HG02642 (cell line): ENCODE results near the gene EXOC3L2.

Experiments used
- ATAC-seq: cut with Tn5 transposase; IDR thresholded peaks from one replicate; pipeline ENCODE4 v1.9.1; 2021; ENCODE audit warnings: mild to moderate bottlenecking; ENCODE audit not compliant: unreplicated experiment, poor library complexity

Gene EXOC3L2

GRCh38 chr19:45164577-45165335 is 80.5 kb downstream of the EXOC3L2 start:
- ATAC-seq: peak; percentile 70

GRCh38 chr19:45163751-45164460 is 81.3 kb downstream of the EXOC3L2 start:
- no peak for ATAC-seq

DNA sequence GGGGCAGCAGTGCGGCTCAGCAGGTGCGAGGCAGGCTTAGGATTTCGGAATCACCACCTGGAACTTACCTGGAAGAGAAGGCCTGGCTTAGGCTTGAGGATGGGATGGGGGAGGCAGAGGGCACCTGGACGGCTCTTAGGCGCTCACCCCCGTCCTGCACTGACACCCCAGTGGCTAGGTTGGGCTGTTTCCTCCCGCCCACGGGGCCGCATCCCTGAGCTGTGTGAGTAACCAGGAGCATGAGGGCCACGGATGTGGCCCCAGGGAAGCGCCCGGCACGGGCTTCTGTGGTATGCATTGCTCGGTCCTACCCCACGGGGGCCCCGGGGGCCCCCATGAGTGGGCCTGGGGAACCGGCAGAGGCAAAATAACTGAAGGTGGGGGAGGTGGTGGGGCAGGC is 82.1 kb downstream of the EXOC3L2 start:
- no peak for ATAC-seq

DNA sequence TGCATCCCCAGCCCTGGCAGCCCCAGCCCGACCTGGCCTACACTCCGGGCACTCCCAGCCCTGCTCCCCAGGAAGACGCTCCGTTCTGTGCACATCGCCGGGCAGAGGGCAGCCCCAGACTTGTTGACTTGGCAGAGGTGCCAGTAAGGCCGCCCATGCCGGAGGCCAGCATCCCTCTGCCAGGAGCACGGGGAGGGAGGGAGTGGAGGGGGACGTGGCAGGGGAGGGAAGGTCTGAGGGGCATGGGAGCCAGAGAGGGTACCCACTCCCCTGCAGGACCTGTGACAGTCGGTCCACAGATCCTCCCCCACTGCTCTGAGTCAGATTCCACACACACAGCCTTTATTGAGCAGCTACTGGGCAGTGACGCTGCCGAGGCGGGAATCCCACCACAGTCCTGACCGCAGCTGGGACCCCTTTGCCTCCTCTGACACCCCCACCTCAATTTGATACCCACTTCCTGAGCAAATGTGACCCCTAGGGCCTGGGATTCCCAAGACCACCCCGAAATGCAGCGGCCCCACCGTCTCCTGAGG is 82.5 kb downstream of the EXOC3L2 start:
- ATAC-seq: no peak
